HG02571 (cell line): Measurements from ENCODE around the gene SULT1C3.

Source experiments
- ATAC-seq: cut with Tn5 transposase; IDR thresholded peaks from one replicate; pipeline ENCODE4 v1.9.1; 2021; ENCODE audit warnings: mild to moderate bottlenecking, moderate library complexity; ENCODE audit not compliant: unreplicated experiment

SULT1C3 gene

GRCh38 chr2:108239786-108240185 is at the start of gene SULT1C3:
SULT1C3 (plus strand) TSS chr2:108239968; CDS start chr2:108247195, 7,227 bp downstream.
- ATAC-seq, result no peak

GRCh38 chr2:108193251-108193650 is 46.5 kb upstream of the SULT1C3 start:
- ATAC-seq, result no peak

- ATAC-seq, result no peak
Measured at GRCh38 chr2:108194409-108195132, 45.2 kb upstream of the SULT1C3 start.

GRCh38 chr2:108195133-108195439 is 44.7 kb upstream of the SULT1C3 start:
- no peak for ATAC-seq

- ATAC-seq, result no peak
Measured at GRCh38 chr2:108199726-108200125, 40.0 kb upstream of the SULT1C3 start.

GRCh38 chr2:108200569-108200968 is 39.2 kb upstream of the SULT1C3 start:
- no peak for ATAC-seq

GRCh38 chr2:108212671-108213070 is 27.1 kb upstream of the SULT1C3 start:
- no peak for ATAC-seq

- no peak for ATAC-seq
Measured at GRCh38 chr2:108215794-108216211, 24.0 kb upstream of the SULT1C3 start.

GRCh38 chr2:108217211-108217610 is 22.6 kb upstream of the SULT1C3 start:
- no peak for ATAC-seq

- no peak for ATAC-seq
Measured at GRCh38 chr2:108219688-108220087, 20.1 kb upstream of the SULT1C3 start.

- ATAC-seq, result no peak
Measured at GRCh38 chr2:108220191-108220590, 19.6 kb upstream of the SULT1C3 start.

- ATAC-seq, result no peak
Measured at GRCh38 chr2:108220942-108221541, 18.7 kb upstream of the SULT1C3 start.

- no peak for ATAC-seq
Measured at GRCh38 chr2:108222261-108222660, 17.5 kb upstream of the SULT1C3 start.

GRCh38 chr2:108223573-108223972 is 16.2 kb upstream of the SULT1C3 start:
- ATAC-seq, result no peak

- ATAC-seq, result no peak
Measured at GRCh38 chr2:108224022-108224421, 15.7 kb upstream of the SULT1C3 start.

- no peak for ATAC-seq
Measured at GRCh38 chr2:108226564-108226963, 13.2 kb upstream of the SULT1C3 start.

- ATAC-seq, result no peak
Measured at GRCh38 chr2:108228006-108228405, 11.8 kb upstream of the SULT1C3 start.

GRCh38 chr2:108228537-108228936 is 11.2 kb upstream of the SULT1C3 start:
- ATAC-seq, result no peak

- no peak for ATAC-seq
Measured at GRCh38 chr2:108229875-108230274, 9.9 kb upstream of the SULT1C3 start.

GRCh38 chr2:108235577-108235976 is 4.2 kb upstream of the SULT1C3 start:
- ATAC-seq, result no peak

GRCh38 chr2:108236676-108237335 is 3.0 kb upstream of the SULT1C3 start:
- ATAC-seq, result no peak

- ATAC-seq, result no peak
Measured at GRCh38 chr2:108240966-108241365, 1.2 kb downstream of the SULT1C3 start.
